ENCODE measurements around the gene SERPINA12. TPM values are rescaled to one million over a fixed set of nuclear protein-coding genes. Genes with fewer than 3 reads are reported as not detected.

The SERPINA12 gene
- total and polyA plus RNA-seq, 10 of the 15 experiments (the other 5 are each of a cell fraction or from before 2014, with no cell fraction given): not detected

DNA sequence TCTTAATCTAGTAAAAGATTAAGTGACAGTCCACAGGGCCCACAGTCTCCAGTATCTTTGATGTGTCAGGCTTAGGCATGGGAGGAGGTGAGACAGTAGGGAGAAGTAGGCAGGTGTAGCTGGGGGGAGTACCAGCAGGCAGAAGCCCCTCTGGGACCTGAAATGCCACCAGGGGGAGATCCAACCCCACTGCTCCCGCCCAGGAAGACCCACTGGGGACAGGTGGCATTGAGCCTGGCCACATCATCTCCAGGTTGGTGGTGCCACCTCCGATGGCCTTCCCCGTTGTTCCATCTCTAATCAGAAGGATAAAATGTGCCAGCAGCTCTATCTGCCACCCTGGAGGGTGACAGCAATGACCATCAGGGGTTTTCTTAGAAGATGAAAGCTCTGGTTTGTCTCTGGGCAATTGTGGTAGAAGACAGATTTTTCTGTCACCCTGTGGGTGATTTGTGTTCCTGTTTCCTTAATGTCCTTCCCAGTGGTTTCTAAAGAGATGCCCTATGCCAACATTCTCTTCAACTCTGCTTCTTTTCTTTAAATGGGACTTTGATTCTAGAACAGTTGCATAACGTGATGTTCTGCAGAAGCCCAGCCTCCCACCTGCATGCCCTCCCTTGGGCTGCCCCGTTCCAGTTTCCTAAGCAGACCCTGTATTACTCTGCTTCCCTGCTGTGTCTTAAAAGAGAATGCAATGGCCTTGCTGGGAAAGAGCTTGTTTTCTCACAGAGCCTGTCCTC, 12.3 kb upstream of the SERPINA12 start:
- no peak for DNase-seq (ENCODE audit: low read depth, low spot score)
- no peaks in the 10 kb centered on the region for H3K4me1 ChIP-seq (ENCODE audit: control insufficient read depth, insufficient read depth, low read length)
- H3K27ac ChIP-seq (ENCODE audit: control insufficient read depth, insufficient read depth): no peak overlapping the region
- SMC1A ChIA-PET (ENCODE audit: uncharacterized antibody, unreplicated experiment): no interaction called here
- intact Hi-C loops (cut with micrococcal nuclease; ENCODE audit: unreplicated experiment) (no loop called here), in situ Hi-C loops (cut with MboI) (no loop called here)
- FAIRE-seq: no peak
- H3K79me2 ChIP-seq (ENCODE audit: control insufficient read depth, insufficient read depth, low read length): no peaks in the 10 kb centered on the region
- no peaks in the 10 kb centered on the region for H4K20me1 ChIP-seq (ENCODE audit: control insufficient read depth, insufficient read depth)
- H3K36me3 ChIP-seq (ENCODE audit: control insufficient read depth in 2 of 2, insufficient read depth in 2 of 2, low read length in 1 of 2): no peaks in the 10 kb centered on the region
- BruUV-seq (replicated peaks): no TSS peak
- no peak overlapping the region for H3K9ac ChIP-seq (ENCODE audit: control insufficient read depth, insufficient read depth, low read length)
- no peak overlapping the region for H2AFZ ChIP-seq (ENCODE audit: control insufficient read depth, low read depth, low read length)
- no peak overlapping the region for H3K4me3 ChIP-seq
- 14% methylated on average over 5 of the region's 5 CpGs for WGBS (ENCODE audit: insufficient coverage, insufficient replicate concordance, low lambda C conversion rate, missing lambda C conversion rate)
- no peak for ATAC-seq
- H3K4me2 ChIP-seq (ENCODE audit: control insufficient read depth, insufficient read depth): no peak overlapping the region
- TF ChIP-seq SMAD5 (IDR thresholded peaks at IDR 0.05; ENCODE audit: low read depth): no peak
- RAD21 ChIA-PET (ENCODE audit: unreplicated experiment): no interaction called here
- POLR2A ChIA-PET: no interaction called here
- CTCF ChIA-PET: no interaction called here
- H3K27me3 ChIP-seq (replicated peaks in 1 of 2; ENCODE audit: control insufficient read depth in 2 of 2, insufficient read depth in 2 of 2, low read length in 1 of 2): peaks cover 0 to 4% of the 10 kb centered on the region in 2 experiments; a peak in 2 of 4 replicates
- no peaks in the 10 kb centered on the region; the same call in 2 of the 3 replicates for H3K9me3 ChIP-seq (replicated peaks; ENCODE audit: control insufficient read depth, insufficient read depth, low read length)

DNA sequence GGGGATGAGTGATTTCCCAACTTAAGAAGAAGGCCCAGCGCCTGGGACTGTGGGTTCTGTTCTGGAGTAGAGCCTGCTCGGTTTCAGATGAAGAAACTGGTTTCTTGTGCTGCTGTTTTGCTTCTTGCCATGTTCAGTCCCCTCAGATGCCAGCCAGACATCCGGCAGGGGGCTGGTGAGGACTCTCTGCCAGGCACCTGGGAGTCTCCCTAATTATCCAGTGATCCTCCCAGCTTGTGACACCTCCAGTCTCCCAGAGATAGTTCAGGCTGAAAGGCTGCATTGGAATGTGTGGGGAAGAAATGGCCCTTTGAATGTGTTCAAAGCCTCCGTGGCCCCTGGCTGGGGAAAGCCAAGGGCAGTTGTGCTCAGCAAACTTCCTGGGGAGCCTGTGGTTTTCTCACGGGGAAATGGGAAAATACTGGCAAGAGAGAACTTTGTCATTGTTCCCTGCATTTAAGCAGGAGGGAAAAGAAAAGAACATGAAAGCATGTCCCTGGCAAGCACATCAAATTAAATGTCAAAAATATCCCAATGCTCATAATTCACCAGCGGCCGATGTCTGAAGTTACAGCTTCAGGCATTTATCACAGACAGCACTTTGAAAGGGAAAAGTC, 8.5 kb upstream of the SERPINA12 start:
- Histone ChIP-seq H3K4me1 (ENCODE audit: control insufficient read depth, insufficient read depth, low read length) (no peaks in the 10 kb centered on the region), H3K9me3 (replicated peaks; ENCODE audit: control insufficient read depth, insufficient read depth, low read length) (no peaks in the 10 kb centered on the region; the same call in 2 of the 3 replicates), H3K4me3 (no peak overlapping the region), H3K36me3 (ENCODE audit: control insufficient read depth in 2 of 2, insufficient read depth in 2 of 2, low read length in 1 of 2) (no peaks in the 10 kb centered on the region), H3K9ac (ENCODE audit: control insufficient read depth, insufficient read depth, low read length) (no peak overlapping the region), H3K27ac (ENCODE audit: control insufficient read depth, insufficient read depth) (no peak overlapping the region), H2AFZ (ENCODE audit: control insufficient read depth, low read depth, low read length) (no peak overlapping the region), H3K79me2 (ENCODE audit: control insufficient read depth, insufficient read depth, low read length) (no peaks in the 10 kb centered on the region), H3K4me2 (ENCODE audit: control insufficient read depth, insufficient read depth) (no peak overlapping the region), H4K20me1 (ENCODE audit: control insufficient read depth, insufficient read depth) (no peaks in the 10 kb centered on the region), H3K27me3 (replicated peaks in 1 of 2; ENCODE audit: control insufficient read depth in 2 of 2, insufficient read depth in 2 of 2, low read length in 1 of 2) (peaks cover 0 to 6% of the 10 kb centered on the region in 2 experiments; a peak in 1 of 4 replicates)
- RAD21 ChIA-PET (ENCODE audit: unreplicated experiment): no interaction called here
- no TSS peak for BruUV-seq (replicated peaks)
- no peak for DNase-seq (ENCODE audit: low read depth, low spot score)
- POLR2A ChIA-PET: no interaction called here
- ATAC-seq: no peak
- no peak for FAIRE-seq
- in situ Hi-C loops (cut with MboI): no loop called here
- 41% methylated on average over 7 of the region's 7 CpGs for WGBS (ENCODE audit: insufficient coverage, insufficient replicate concordance, low lambda C conversion rate, missing lambda C conversion rate)
- CTCF ChIA-PET: no interaction called here
- SMC1A ChIA-PET (ENCODE audit: uncharacterized antibody, unreplicated experiment): no interaction called here
- intact Hi-C loops (cut with micrococcal nuclease; ENCODE audit: unreplicated experiment): no loop called here
- TF ChIP-seq E2F8 (IDR thresholded peaks at IDR 0.05; ENCODE audit: low read depth, partially characterized antibody) (no peak), SIN3A (IDR thresholded peaks at IDR 0.05; ENCODE audit: low read depth, low read length) (no peak), RBBP5 (conservative IDR thresholded peaks at IDR 0.05) (no peak), IRF5 (IDR thresholded peaks at IDR 0.05; ENCODE audit: borderline replicate concordance) (no peak), NFYB (IDR thresholded peaks at IDR 0.05; ENCODE audit: insufficient read depth, low read depth, low read length) (no peak), NFIC (IDR thresholded peaks at IDR 0.05; ENCODE audit: low read depth, low read length) (no peak), SPI1 (IDR thresholded peaks at IDR 0.05; ENCODE audit: borderline replicate concordance, insufficient read depth, low read depth, low read length) (no peak)

All from GM12878 (cell line).